ENCODE measurements around the gene LTA4H.

Gene LTA4H

GRCh38 chr12:95959107-95959506 lies 76.3 kb downstream of the LTA4H start:
- no peak for DNase-seq

GRCh38 chr12:95956557-95957145 lies 78.7 kb downstream of the LTA4H start:
- DNase-seq = no peak

GRCh38 chr12:95955549-95956159 lies 79.7 kb downstream of the LTA4H start:
- no peak for DNase-seq

GRCh38 chr12:95953000-95953399 lies 82.4 kb downstream of the LTA4H start:
- DNase-seq = no peak

GRCh38 chr12:95951515-95951914 lies 83.9 kb downstream of the LTA4H start:
- DNase-seq = no peak

All from right kidney (tissue), 1 donor.